NOMO-1 treated with DMSO at 0.1 percent for 48 hours (cell line): ENCODE measurements around the gene PKP2.
"Not testable (repeated sequence)": the region's sequence is repeated elsewhere in the genome, so short reads cannot be mapped to it uniquely, and the experiment has no call there.

Experiments used
- DNase-seq: peaks from one replicate; lab custom pipeline; 2025; ENCODE audit not compliant: unreplicated experiment; lab: John Stamatoyannopoulos, UW

PKP2 gene

GRCh38 chr12:32864731-32865130 is 31.8 kb downstream of the PKP2 start:
- DNase-seq: no peak

GRCh38 chr12:32863128-32863527 is 33.4 kb downstream of the PKP2 start:
- no peak for DNase-seq

- DNase-seq: not testable (repeated sequence)
Measured at GRCh38 chr12:32861658-32862057, 34.9 kb downstream of the PKP2 start.

GRCh38 chr12:32860192-32860591 is 36.4 kb downstream of the PKP2 start:
- DNase-seq: no peak

GRCh38 chr12:32859389-32859788 is 37.2 kb downstream of the PKP2 start:
- DNase-seq: no peak

GRCh38 chr12:32854716-32855115 is 41.9 kb downstream of the PKP2 start:
- DNase-seq: no peak

GRCh38 chr12:32854097-32854496 is 42.5 kb downstream of the PKP2 start:
- DNase-seq: no peak

GRCh38 chr12:32847287-32847686 is 49.3 kb downstream of the PKP2 start:
- DNase-seq: no peak

GRCh38 chr12:32846053-32846452 is 50.5 kb downstream of the PKP2 start:
- DNase-seq: no peak

- no peak for DNase-seq
Measured at GRCh38 chr12:32843528-32844095, 53.0 kb downstream of the PKP2 start.

GRCh38 chr12:32841061-32841460 is 55.5 kb downstream of the PKP2 start:
- DNase-seq: no peak

GRCh38 chr12:32839828-32840227 is 56.7 kb downstream of the PKP2 start:
- no peak for DNase-seq

GRCh38 chr12:32837974-32838373 is 58.6 kb downstream of the PKP2 start:
- DNase-seq: no peak

- no peak for DNase-seq
Measured at GRCh38 chr12:32836710-32837109, 59.9 kb downstream of the PKP2 start.

- no peak for DNase-seq
Measured at GRCh38 chr12:32834122-32834521, 62.5 kb downstream of the PKP2 start.

- no peak for DNase-seq
Measured at GRCh38 chr12:32828552-32828951, 68.0 kb downstream of the PKP2 start.

- DNase-seq: no peak
Measured at GRCh38 chr12:32828120-32828519, 68.5 kb downstream of the PKP2 start.

- no peak for DNase-seq
Measured at GRCh38 chr12:32826807-32827412, 69.7 kb downstream of the PKP2 start.

- no peak for DNase-seq
Measured at GRCh38 chr12:32824596-32824995, 72.0 kb downstream of the PKP2 start.

- DNase-seq: no peak
Measured at GRCh38 chr12:32822344-32822743, 74.2 kb downstream of the PKP2 start.

- no peak for DNase-seq
Measured at GRCh38 chr12:32821710-32822109, 74.9 kb downstream of the PKP2 start.

GRCh38 chr12:32821293-32821692 is 75.3 kb downstream of the PKP2 start:
- no peak for DNase-seq

- DNase-seq: no peak
Measured at GRCh38 chr12:32820376-32820931, 76.1 kb downstream of the PKP2 start.
